HTERT RPE-1 (cell line): ENCODE results near the gene TRIM61.

ENCODE experiments used
- in situ Hi-C: fragments of 300-500 bp; cut with MboI; formaldehyde crosslinking; loops from 4 replicates; pipeline ENCODE4 v1.14.3; 2020; ENCODE audit warnings: low sequenced_read_pairs

The TRIM61 gene

GRCh38 chr4:164918956-164919355, 58.5 kb downstream of the TRIM61 start:
- in situ Hi-C loops: no loop called here
